Measurements from ENCODE around the gene PAGE2.
"Not testable (repeated sequence)": the region's sequence is repeated elsewhere in the genome, so short reads cannot be mapped to it uniquely, and the experiment has no call there.

Gene PAGE2

DNA sequence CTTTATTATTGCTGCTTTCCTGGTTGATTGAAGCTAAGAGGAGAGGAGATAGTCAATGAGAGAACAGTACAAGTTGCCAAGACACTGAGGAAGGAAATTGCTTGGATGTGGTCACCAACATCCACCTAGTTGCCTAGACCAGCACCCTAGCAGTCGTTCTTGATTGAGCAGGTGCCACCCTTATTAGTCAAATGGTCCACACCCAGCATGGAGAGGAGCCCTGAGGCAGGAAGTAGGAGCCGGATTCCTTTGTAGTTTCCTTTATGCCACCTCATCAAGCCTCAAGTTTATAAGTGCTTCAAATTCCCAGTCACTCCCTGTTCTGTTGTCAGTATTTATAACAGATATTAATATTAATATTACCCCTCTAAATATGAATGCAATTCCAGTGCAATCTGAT is 19.1 kb downstream of the PAGE2 start:
- no peak overlapping the region for H3K27ac ChIP-seq
- H3K4me3 ChIP-seq (ENCODE audit: low read depth, low read length): no peak overlapping the region
- H3K9me3 ChIP-seq (ENCODE audit: severe bottlenecking): no peaks in the 10 kb centered on the region
- H3K36me3 ChIP-seq: no peaks in the 10 kb centered on the region
- H3K27me3 ChIP-seq (ENCODE audit: insufficient read depth, low read depth, severe bottlenecking): peaks cover 32% of the 10 kb centered on the region
- no peak for DNase-seq
- TF ChIP-seq, protein P1, sequence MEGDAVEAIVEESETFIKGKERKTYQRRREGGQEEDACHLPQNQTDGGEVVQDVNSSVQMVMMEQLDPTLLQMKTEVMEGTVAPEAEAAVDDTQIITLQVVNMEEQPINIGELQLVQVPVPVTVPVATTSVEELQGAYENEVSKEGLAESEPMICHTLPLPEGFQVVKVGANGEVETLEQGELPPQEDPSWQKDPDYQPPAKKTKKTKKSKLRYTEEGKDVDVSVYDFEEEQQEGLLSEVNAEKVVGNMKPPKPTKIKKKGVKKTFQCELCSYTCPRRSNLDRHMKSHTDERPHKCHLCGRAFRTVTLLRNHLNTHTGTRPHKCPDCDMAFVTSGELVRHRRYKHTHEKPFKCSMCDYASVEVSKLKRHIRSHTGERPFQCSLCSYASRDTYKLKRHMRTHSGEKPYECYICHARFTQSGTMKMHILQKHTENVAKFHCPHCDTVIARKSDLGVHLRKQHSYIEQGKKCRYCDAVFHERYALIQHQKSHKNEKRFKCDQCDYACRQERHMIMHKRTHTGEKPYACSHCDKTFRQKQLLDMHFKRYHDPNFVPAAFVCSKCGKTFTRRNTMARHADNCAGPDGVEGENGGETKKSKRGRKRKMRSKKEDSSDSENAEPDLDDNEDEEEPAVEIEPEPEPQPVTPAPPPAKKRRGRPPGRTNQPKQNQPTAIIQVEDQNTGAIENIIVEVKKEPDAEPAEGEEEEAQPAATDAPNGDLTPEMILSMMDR (IDR thresholded peaks at IDR 0.05; ENCODE audit: low read depth, low read length): no peak

DNA sequence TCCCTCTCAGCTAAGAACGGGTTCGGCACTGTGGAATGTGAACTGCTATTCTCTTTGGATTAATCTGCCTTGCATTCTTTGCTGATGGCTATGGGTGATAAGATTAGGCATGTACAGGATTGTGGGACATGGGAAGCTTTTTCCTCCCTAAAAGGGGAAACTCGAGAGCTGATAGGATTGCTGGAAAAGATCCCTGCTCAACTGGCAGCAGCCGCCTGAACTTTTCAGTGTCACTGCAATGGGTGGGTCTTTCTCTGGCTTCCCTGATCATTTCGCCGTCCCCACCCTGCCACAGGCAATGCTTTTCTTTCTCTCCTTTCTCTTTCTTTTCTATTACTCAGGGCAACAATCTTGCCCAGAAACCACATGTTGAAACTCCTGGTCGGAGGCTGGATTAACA is 20.5 kb downstream of the PAGE2 start:
- Histone ChIP-seq H3K27me3 (ENCODE audit: insufficient read depth, low read depth, severe bottlenecking) (peaks cover 25% of the 10 kb centered on the region), H3K36me3 (no peaks in the 10 kb centered on the region), H3K9me3 (ENCODE audit: severe bottlenecking) (no peaks in the 10 kb centered on the region), H3K27ac (no peak overlapping the region), H3K4me3 (ENCODE audit: low read depth, low read length) (no peak overlapping the region)
- TF ChIP-seq, protein P1 (IDR thresholded peaks at IDR 0.05; ENCODE audit: low read depth, low read length): no peak
- DNase-seq: no peak

DNA sequence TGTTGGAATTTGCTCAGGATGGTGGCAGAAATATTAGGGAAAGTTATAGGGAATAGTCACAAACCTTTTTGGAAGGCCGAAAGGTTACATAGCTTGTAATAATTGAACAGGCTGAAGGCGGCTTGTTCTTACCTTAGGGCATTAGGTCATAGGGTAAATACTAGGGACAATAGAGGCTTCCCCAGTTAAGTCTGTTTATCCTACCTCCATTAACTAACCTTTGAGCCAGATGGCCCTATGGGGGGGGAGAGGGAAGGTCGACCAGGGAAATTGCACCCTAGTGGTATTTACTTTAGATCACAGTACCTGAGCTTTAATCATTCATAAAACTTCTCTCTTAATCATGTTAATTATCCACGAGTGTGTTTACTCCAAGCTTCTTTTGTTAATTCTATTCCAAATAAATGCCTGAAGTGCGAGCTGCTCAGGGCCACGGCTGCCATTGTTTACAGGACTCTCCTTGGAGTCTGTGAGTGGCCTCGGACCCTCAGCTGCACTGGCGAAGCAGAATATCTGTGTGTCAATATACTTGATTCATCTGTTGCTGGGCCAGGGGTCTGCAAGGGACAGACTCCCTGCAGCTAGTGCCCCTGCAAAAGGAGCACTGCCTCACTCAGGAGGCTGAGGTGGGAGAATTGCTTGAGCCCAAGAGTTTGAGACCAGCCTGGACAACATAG is 22.9 kb downstream of the PAGE2 start:
- no peaks in the 10 kb centered on the region for H3K36me3 ChIP-seq
- no peak overlapping the region for H3K4me3 ChIP-seq (ENCODE audit: low read depth, low read length)
- H3K27me3 ChIP-seq (ENCODE audit: insufficient read depth, low read depth, severe bottlenecking): peaks cover 33% of the 10 kb centered on the region
- no peaks in the 10 kb centered on the region for H3K9me3 ChIP-seq (ENCODE audit: severe bottlenecking)
- TF ChIP-seq, protein P1 (IDR thresholded peaks at IDR 0.05; ENCODE audit: low read depth, low read length): no peak
- DNase-seq: no peak
- no peak overlapping the region for H3K27ac ChIP-seq

- peaks cover 48% of the 10 kb centered on the region for H3K27me3 ChIP-seq (ENCODE audit: insufficient read depth, low read depth, severe bottlenecking)
- not testable (repeated sequence) for H3K27ac ChIP-seq; DNase-seq; H3K9me3 ChIP-seq (ENCODE audit: severe bottlenecking); H3K4me3 ChIP-seq (ENCODE audit: low read depth, low read length); H3K36me3 ChIP-seq
These were observed 27.8 kb downstream of the PAGE2 start for GRCh38 chrX:55116589-55116988.

DNA sequence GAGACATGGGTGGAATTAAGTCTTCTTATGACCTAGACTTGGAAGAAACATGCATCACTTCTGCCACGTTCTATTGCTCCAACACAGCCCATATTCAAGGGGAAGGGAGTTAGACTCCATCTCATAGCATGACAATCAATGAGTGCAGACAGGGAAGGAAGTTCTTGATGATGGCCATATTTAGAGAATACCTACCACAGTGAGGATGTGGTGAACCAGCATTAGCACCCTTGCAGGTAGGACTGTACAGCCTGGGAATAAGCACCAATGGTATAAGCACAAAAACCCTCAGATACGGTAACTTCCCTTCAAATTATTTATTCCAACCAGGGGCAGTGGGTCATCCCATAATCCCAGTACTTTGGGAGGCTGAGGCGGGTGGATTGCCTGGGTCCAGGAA is 29.8 kb downstream of the PAGE2 start:
- H3K36me3 ChIP-seq: no peaks in the 10 kb centered on the region
- H3K4me3 ChIP-seq (ENCODE audit: low read depth, low read length): no peak overlapping the region
- H3K9me3 ChIP-seq (ENCODE audit: severe bottlenecking): no peaks in the 10 kb centered on the region
- peaks cover 51% of the 10 kb centered on the region for H3K27me3 ChIP-seq (ENCODE audit: insufficient read depth, low read depth, severe bottlenecking)
- H3K27ac ChIP-seq: no peak overlapping the region
- TF ChIP-seq, protein P1 (IDR thresholded peaks at IDR 0.05; ENCODE audit: low read depth, low read length): no peak
- no peak for DNase-seq

- no peak overlapping the region for H3K27ac ChIP-seq
- TF ChIP-seq, protein P1 (IDR thresholded peaks at IDR 0.05; ENCODE audit: low read depth, low read length): no peak
These were observed 30.5 kb downstream of the PAGE2 start for GRCh38 chrX:55119271-55119670.

More at GRCh38 chrX:55119271-55119670, 30.5 kb downstream of the PAGE2 start:
- no peak for DNase-seq
- no peaks in the 10 kb centered on the region for H3K36me3 ChIP-seq
- H3K27me3 ChIP-seq (ENCODE audit: insufficient read depth, low read depth, severe bottlenecking): peaks cover 57% of the 10 kb centered on the region
- H3K4me3 ChIP-seq (ENCODE audit: low read depth, low read length): no peak overlapping the region
- H3K9me3 ChIP-seq (ENCODE audit: severe bottlenecking): no peaks in the 10 kb centered on the region

Data from WERI-Rb-1 (cell line).